Testis (tissue), 2 donors: ENCODE results near the gene KRTAP20-2.

Experiments
- CTCF ChIP-seq, 3 experiments: fragments of 450-650 bp in 2 of 3; fragments of 200-600 bp in 1 of 3; sonication (generic) in 1 of 3; IDR thresholded peaks; one replicate each; pipeline ENCODE4 v1.5.1; 2016 to 2019; ENCODE audit warnings: antibody characterized with exemption in 3 of 3, mild to moderate bottlenecking in 2 of 3, moderate library complexity in 1 of 3
- POLR2A ChIP-seq: fragments of 450-650 bp; IDR thresholded peaks from one replicate; pipeline ENCODE4 v1.6.1; 2017; ENCODE audit warnings: antibody characterized with exemption, mild to moderate bottlenecking, moderate library complexity

GRCh38 chr21:30676737-30677136, 41.7 kb downstream of the KRTAP20-2 start:
- TF ChIP-seq CTCF (IDR thresholded peaks at IDR 0.05) = no peak
- no peak for TF ChIP-seq POLR2A
